Esophagus (tissue), 2 donors: ENCODE measurements around the gene BMI1. TPM values are rescaled to one million over a fixed set of nuclear protein-coding genes. Genes with fewer than 3 reads are reported as not detected.

Experiments used
- H3K27ac ChIP-seq, 2 donors: one replicate each; pipeline ENCODE4 v1.5.1; 2013; ENCODE audit warnings: low read depth in 2 of 2, mild to moderate bottlenecking in 2 of 2, inconsistent platforms in 1 of 2, low read length in 1 of 2, moderate library complexity in 1 of 2
- H3K27me3 ChIP-seq, 2 donors: one replicate each; pipeline ENCODE4 v1.6.1; 2013; ENCODE audit warnings: low read length in 2 of 2, control low read depth in 1 of 2, mild to moderate bottlenecking in 1 of 2; ENCODE audit not compliant: insufficient read depth in 2 of 2, control insufficient read depth in 1 of 2
- H3K36me3 ChIP-seq, 2 donors: one replicate each; pipeline ENCODE4 v1.6.1; 2013; ENCODE audit warnings: low read length in 1 of 2; ENCODE audit not compliant: control insufficient read depth in 2 of 2, insufficient read depth in 2 of 2
- H3K4me1 ChIP-seq, 2 donors: one replicate each; pipeline ENCODE4 v1.6.1; 2013; ENCODE audit warnings: low read length in 1 of 2; ENCODE audit not compliant: control insufficient read depth in 2 of 2, insufficient read depth in 2 of 2
- H3K4me3 ChIP-seq, 2 donors: one replicate each; pipeline ENCODE4 v1.5.1; 2013; ENCODE audit warnings: low read length in 2 of 2, mild to moderate bottlenecking in 2 of 2, low read depth in 1 of 2, moderate library complexity in 1 of 2
- H3K9me3 ChIP-seq, 2 donors: one replicate each; pipeline ENCODE4 v1.6.1; 2013; ENCODE audit warnings: mild to moderate bottlenecking in 2 of 2, low read depth in 1 of 2, low read length in 1 of 2, moderate library complexity in 1 of 2; ENCODE audit not compliant: control insufficient read depth in 2 of 2, insufficient read depth in 1 of 2
- WGBS, 2 donors: extraction: QIAGEN DNeasy Blood & Tissue Kit; methylation state at CpG; one replicate each; pipeline ENCODE4 v1.1.7; 2013; 5-methylcytosine and 5-hydroxymethylcytosine counted together
- polyA plus RNA-seq, 2 donors: library from polyadenylated mRNA; stranded (reverse); fragments of 200-250 nt; gene quantifications; one replicate each; pipeline ENCODE4 v1.2.3, GENCODE V29; 2013
- donor health status: healthy with polysubstance abuse.
- donor health status: Bipolar disorder and iron deficiency.

The BMI1 gene
- polyA plus RNA-seq, 2 donors: 9.8 to 11.3 TPM

DNA sequence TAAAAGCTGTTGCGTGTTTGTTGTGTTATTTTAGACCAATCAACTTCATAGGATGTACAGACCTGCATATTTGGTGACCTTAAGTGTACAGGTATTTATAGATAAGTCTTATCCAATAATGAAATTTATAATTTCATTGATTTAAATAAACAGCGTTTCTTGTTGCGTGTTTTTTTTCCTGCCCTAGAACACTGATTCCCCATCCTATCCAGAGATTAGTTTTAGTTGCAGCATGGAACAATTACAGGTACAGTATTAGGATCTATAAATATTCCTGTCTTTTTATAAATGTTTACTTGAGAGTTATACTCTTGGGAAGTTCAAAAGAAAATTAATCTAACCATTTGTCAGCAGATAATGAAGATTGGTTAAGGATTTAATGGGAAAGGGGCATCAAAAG lies 2.1 kb upstream of the BMI1 start:
- H3K4me1 ChIP-seq: no peaks in the 10 kb centered on the region
- H3K27me3 ChIP-seq: peaks cover 0 to 7% of the 10 kb centered on the region in 2 donors
- no peaks in the 10 kb centered on the region for H3K36me3 ChIP-seq

DNA sequence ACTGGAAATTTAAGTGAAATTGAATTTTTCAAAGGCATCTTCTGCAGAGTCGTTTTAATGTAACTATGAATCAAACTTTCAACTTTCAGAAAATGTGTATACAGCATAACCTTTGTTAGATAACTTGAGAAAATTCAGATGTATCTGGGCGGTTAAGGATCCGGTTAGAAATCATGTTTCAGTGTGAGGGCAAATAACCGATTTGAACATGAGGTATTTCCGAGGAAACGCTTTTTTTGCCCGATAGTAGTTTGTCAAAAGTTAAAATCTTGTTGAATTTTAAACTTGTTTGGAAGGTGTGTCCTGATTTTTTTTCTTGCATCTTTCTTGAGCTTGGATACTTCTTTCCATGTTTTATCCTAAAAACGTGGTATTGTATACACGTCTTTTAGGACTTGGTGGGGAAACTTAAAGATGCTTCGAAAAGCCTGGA lies 1.3 kb upstream of the BMI1 start:
- H3K9me3 ChIP-seq: no peaks in the 10 kb centered on the region
- WGBS, 2 donors: 90% methylated on average over 10 of the region's 10 CpGs
- no peak overlapping the region for H3K27ac ChIP-seq
- peaks cover 0 to 7% of the 10 kb centered on the region in 2 donors for H3K27me3 ChIP-seq
- H3K36me3 ChIP-seq: no peaks in the 10 kb centered on the region
- H3K4me1 ChIP-seq: no peaks in the 10 kb centered on the region
- peak overlapping the region in 1 of 2 donors; percentile 88 for H3K4me3 ChIP-seq

More for the DNA sequence above, 2.1 kb upstream of the BMI1 start:
- Histone ChIP-seq H3K4me3 (no peak overlapping the region), H3K27ac (no peak overlapping the region), H3K9me3 (no peaks in the 10 kb centered on the region)
- 94% methylated on average over 3 of the region's 3 CpGs for WGBS, 2 donors

DNA sequence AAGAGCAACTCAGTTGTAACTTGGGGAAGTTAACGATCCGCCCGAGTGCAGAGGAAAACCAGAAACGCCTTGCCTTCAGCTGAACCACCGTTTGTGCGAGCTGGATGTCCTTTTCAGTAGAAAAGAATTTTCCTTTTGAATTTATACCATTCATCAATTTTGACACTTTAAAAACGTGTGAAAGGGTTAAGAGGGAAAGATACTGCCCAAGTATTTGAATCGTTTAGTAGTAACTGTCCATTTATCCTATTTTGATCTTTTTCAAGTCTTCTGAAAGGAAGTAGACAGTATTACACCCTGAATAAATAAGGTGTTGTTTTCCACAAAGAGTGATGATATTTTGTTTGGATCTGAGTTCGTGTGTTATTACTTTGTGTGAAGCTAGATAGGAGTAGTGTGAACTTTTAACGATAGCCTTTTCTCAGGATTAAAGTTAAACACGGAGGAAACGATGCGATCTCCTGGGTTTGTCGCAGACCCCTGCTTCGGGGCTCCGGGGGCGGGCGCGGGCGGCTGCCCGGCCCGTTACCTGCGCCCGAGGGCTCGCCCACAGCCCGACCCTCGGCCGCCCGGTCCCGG lies 830 bp upstream of the BMI1 start:
- H3K36me3 ChIP-seq: no peaks in the 10 kb centered on the region
- no peaks in the 10 kb centered on the region for H3K4me1 ChIP-seq
- H3K27ac ChIP-seq: peak overlapping the region; percentile 80 to 95
- H3K4me3 ChIP-seq: peak overlapping the region; percentile 45 to 88
- no peaks in the 10 kb centered on the region for H3K9me3 ChIP-seq
- peaks cover 0 to 7% of the 10 kb centered on the region in 2 donors for H3K27me3 ChIP-seq
- 11 to 14% methylated on average over 24 to 30 of the region's 30 CpGs for WGBS, 2 donors

DNA sequence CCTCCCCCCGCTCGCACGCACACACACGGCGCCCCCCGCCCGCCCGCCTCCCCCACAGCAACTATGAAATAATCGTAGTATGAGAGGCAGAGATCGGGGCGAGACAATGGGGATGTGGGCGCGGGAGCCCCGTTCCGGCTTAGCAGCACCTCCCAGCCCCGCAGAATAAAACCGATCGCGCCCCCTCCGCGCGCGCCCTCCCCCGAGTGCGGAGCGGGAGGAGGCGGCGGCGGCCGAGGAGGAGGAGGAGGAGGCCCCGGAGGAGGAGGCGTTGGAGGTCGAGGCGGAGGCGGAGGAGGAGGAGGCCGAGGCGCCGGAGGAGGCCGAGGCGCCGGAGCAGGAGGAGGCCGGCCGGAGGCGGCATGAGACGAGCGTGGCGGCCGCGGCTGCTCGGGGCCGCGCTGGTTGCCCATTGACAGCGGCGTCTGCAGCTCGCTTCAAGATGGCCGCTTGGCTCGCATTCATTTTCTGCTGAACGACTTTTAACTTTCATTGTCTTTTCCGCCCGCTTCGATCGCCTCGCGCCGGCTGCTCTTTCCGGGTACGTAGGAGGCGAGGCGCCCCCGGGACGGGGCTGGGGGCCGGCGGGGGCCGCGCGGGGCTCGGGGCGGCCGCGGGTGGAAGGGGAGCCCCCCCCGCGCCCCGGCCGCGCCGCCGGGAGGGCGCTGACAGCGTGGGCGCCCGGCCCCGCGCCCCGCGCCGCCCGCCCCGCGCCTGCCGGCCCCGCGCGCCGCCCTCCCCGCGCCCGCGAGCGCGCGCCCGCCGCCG lies 441 bp downstream of the BMI1 start:
- 0 to 1% methylated on average over 58 to 113 of the region's 114 CpGs for WGBS, 2 donors
- Histone ChIP-seq H3K4me1 (no peaks in the 10 kb centered on the region), H3K9me3 (no peaks in the 10 kb centered on the region), H3K27me3 (peaks cover 0 to 7% of the 10 kb centered on the region in 2 donors), H3K4me3 (peak overlapping the region; percentile 88 to 94), H3K27ac (peak overlapping the region; percentile 91 to 95), H3K36me3 (no peaks in the 10 kb centered on the region)

DNA sequence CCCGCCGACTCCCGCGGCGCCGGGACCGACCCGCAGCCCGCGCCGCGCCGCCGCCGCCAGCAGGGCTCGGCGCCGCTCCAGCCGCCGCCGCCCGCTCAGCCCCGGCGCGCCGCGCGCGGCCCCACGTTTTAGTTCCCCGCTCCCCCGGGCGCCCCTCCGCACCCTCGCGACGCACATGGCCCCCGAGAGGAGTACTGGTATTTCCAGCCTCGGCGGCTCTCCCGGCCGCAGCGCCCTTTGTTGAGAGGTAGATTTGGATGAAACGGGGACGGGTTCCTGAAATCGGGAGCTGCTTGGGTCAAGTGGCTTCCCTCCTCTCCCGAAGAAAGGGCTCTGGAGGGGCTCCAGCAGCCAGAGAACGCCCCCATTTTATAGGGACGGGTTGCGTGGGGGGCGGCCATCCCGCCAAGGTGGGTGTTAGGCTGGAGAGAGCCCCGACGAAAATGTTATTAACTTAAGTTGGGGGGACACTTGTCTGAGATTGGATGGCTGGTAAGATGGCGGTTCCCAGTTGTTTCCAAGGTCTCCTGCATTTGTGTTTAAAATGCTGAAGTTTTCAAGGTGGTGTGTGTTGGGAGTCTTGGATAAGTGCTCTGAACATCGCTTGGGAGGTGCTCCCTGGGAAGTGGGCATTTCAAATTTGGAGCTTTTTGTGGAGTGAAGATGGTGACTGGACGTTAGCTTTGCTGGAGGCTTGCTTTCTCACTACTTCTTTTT lies 1.2 kb downstream of the BMI1 start:
- Histone ChIP-seq H3K9me3 (no peaks in the 10 kb centered on the region), H3K4me1 (no peaks in the 10 kb centered on the region), H3K4me3 (peak overlapping the region; percentile 65 to 88), H3K36me3 (no peaks in the 10 kb centered on the region), H3K27me3 (peaks cover 0 to 7% of the 10 kb centered on the region in 2 donors), H3K27ac (peak overlapping the region in 1 of 2 donors; percentile 95)
- 2 to 3% methylated on average over 24 to 57 of the region's 57 CpGs for WGBS, 2 donors

DNA sequence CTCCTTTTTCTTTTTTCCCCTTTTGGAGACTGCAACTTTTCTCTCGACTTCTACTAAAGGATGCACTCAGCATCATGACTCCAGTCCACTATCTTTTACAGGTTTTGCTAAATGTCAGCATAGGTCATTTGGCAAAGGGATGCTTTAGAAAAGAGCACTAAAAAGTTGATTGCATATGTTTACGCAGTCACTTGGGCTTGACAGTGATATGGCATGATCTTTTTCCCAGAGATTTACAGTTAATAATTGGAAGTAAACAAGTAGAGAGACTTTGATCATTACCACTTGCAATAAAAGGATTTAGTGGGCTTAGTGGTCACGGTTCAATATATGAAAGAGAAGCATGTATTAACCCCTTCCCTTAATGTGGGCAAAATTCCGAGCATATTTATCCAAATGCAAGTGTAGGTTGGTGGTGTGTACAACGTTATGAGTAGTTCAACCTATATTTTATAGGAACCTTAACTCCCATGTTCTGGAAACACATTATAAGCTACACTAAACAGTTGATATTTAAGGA lies 1.8 kb downstream of the BMI1 start:
- no peaks in the 10 kb centered on the region for H3K36me3 ChIP-seq
- no peak overlapping the region for H3K27ac ChIP-seq
- H3K27me3 ChIP-seq: peaks cover 0 to 7% of the 10 kb centered on the region in 2 donors
- H3K4me3 ChIP-seq: peak overlapping the region; percentile 65 to 88
- 70 to 77% methylated on average over 5 of the region's 5 CpGs for WGBS, 2 donors
- H3K4me1 ChIP-seq: no peaks in the 10 kb centered on the region
- H3K9me3 ChIP-seq: no peaks in the 10 kb centered on the region

DNA sequence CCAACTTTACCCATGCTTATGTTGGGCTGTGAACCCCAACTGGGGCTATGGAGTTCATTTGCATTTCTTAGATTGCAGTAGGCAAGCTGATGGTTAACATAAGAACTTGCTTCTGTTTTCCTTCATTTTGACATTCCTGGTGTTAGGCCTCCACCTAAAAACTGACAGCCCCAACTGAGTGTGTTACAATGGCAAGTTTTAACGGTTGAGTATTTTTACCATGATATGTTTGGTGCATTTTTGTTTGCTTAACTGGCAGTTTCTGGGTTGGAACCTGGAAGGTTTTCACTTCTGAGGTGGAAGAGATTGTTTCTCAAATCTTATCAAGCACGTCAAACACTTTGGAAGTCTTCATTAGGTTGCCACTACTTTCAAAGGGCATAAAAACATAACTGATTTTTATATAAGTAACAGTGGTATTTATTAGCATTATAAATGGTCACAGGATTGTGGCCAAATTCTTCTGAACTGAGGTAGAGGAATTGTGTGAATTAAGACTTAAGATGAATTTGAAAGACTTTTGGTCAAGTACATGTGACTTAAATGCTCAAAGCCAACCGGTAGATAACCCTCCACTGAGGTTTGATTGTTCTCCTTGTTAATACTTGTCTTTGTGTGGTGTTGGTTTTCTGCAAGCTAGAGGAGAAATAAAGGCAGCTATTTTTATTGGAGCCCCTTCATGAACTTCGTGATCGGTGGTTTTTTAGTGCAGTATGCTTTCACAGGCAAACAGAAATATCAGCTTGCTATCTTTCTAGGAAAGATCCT lies 2.8 kb downstream of the BMI1 start:
- Histone ChIP-seq H3K27ac (no peak overlapping the region), H3K4me3 (no peak overlapping the region), H3K4me1 (no peaks in the 10 kb centered on the region), H3K9me3 (no peaks in the 10 kb centered on the region), H3K36me3 (no peaks in the 10 kb centered on the region), H3K27me3 (peaks cover 0 to 7% of the 10 kb centered on the region in 2 donors)
- WGBS, 2 donors: 88 to 94% methylated on average over 5 of the region's 5 CpGs

DNA sequence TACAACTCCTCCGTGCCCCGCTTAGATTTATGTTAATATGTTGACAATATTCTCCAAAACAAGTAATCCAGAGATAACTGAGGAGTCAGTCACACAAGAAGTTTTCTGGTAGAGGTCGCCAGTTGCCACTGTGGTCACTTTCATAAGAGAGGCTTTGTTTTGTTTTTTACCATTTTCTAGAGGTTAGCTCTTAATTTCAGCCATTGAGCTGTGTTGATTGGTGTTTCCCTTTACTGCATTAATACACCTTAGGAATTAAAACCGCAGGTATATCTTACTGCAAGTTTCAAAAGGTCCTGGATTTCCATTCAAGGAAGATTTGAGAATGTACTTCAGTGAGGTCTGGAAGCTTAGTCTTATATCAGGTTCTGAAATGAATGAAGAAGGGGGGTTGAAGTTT lies 3.5 kb downstream of the BMI1 start:
- H3K27me3 ChIP-seq: peaks cover 0 to 7% of the 10 kb centered on the region in 2 donors
- peak overlapping the region in 1 of 2 donors; percentile 75 for H3K4me3 ChIP-seq
- no peaks in the 10 kb centered on the region for H3K4me1 ChIP-seq
- H3K27ac ChIP-seq: no peak overlapping the region
- H3K36me3 ChIP-seq: peaks cover 0 to 3% of the 10 kb centered on the region in 2 donors
- 76 to 87% methylated on average over 4 of the region's 4 CpGs for WGBS, 2 donors
- H3K9me3 ChIP-seq: no peaks in the 10 kb centered on the region

DNA sequence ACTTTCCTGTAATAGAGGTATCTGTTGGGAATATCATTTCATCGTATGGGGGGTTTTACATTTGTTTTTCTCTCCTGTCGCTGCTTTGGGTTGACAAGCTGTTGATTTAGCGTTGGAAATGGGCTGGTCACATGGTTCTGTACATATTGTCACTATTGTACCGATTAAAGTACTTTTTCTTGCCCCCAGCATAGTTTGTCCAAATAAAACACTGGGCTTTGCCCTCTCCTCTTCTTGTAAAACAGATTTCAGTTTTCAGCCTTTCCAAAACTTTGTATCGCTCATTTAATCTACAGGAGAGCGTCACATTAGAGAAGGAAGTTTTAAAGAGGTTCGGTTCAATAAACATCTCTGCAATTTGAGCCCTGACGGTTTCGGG lies 4.0 kb downstream of the BMI1 start:
- Histone ChIP-seq H3K36me3 (peaks cover 0 to 3% of the 10 kb centered on the region in 2 donors), H3K9me3 (no peaks in the 10 kb centered on the region), H3K27ac (no peak overlapping the region), H3K4me3 (peak overlapping the region; percentile 42 to 75), H3K4me1 (no peaks in the 10 kb centered on the region), H3K27me3 (peaks cover 0 to 7% of the 10 kb centered on the region in 2 donors)
- WGBS, 2 donors: 4 to 13% methylated on average over 9 of the region's 9 CpGs
